Mesendoderm (in vitro differentiated cells): ENCODE results near the gene UBE2K.

Experiments
- DNase-seq: peaks from one replicate; pipeline ENCODE4 v3.0.0; 2013
- H2AK5ac ChIP-seq: 2 replicates; pipeline ENCODE4 v1.6.1; 2013; ENCODE audit warnings: low read length, inconsistent platforms
- H2BK120ac ChIP-seq: 2 replicates; pipeline ENCODE4 v1.6.1; 2013; ENCODE audit warnings: low read depth, mild to moderate bottlenecking, low read length, moderate library complexity, mixed read lengths
- H2BK15ac ChIP-seq: replicated peaks from 2 replicates; pipeline ENCODE4 v1.6.1; 2013; ENCODE audit warnings: low read depth, mild to moderate bottlenecking, moderate library complexity
- H2BK5ac ChIP-seq: 2 replicates; pipeline ENCODE4 v1.6.1; 2013; ENCODE audit warnings: low read length, inconsistent platforms
- H3K18ac ChIP-seq: 2 replicates; pipeline ENCODE4 v1.6.1; 2013; ENCODE audit warnings: mild to moderate bottlenecking, low read length, mixed read lengths
- H3K23ac ChIP-seq: one replicate; pipeline ENCODE4 v1.6.1; 2013; ENCODE audit warnings: low read length
- H3K27ac ChIP-seq: 2 replicates; pipeline ENCODE4 v1.5.1; 2013; ENCODE audit warnings: low read depth, mild to moderate bottlenecking, inconsistent platforms, low read length, moderate library complexity
- H3K27me3 ChIP-seq: 2 replicates; pipeline ENCODE4 v1.6.1; 2013; ENCODE audit warnings: low read length, control low read depth, mild to moderate bottlenecking, inconsistent platforms; ENCODE audit not compliant: insufficient read depth, poor library complexity
- H3K36me3 ChIP-seq: 2 replicates; pipeline ENCODE4 v1.6.1; 2013; ENCODE audit warnings: low read length, inconsistent platforms; ENCODE audit not compliant: control insufficient read depth, insufficient read depth
- H3K4ac ChIP-seq: one replicate; pipeline ENCODE4 v1.6.1; 2013; ENCODE audit warnings: low read depth, mild to moderate bottlenecking, low read length, moderate library complexity
- H3K4me1 ChIP-seq: 2 replicates; pipeline ENCODE4 v1.6.1; 2013; ENCODE audit warnings: low read depth, low read length, inconsistent platforms; ENCODE audit not compliant: control insufficient read depth
- H3K4me2 ChIP-seq: 2 replicates; pipeline ENCODE4 v1.6.1; 2013; ENCODE audit warnings: low read length
- H3K4me3 ChIP-seq: 2 replicates; pipeline ENCODE4 v1.5.1; 2013; ENCODE audit warnings: mild to moderate bottlenecking, low read length
- H3K56ac ChIP-seq: one replicate; pipeline ENCODE4 v1.6.1; 2013; ENCODE audit warnings: low read length
- H3K79me1 ChIP-seq: 2 replicates; pipeline ENCODE4 v1.6.1; 2013; ENCODE audit warnings: low read length, inconsistent platforms
- H3K79me2 ChIP-seq: 2 replicates; pipeline ENCODE4 v1.6.1; 2013; ENCODE audit warnings: mild to moderate bottlenecking, low read length; ENCODE audit not compliant: control insufficient read depth, insufficient read depth
- H3K9ac ChIP-seq: 2 replicates; pipeline ENCODE4 v1.6.1; 2013; ENCODE audit warnings: low read length, inconsistent platforms
- H4K5ac ChIP-seq: one replicate; pipeline ENCODE4 v1.6.1; 2013; ENCODE audit warnings: low read length
- H4K8ac ChIP-seq: one replicate; pipeline ENCODE4 v1.6.1; 2013; ENCODE audit warnings: low read depth, mild to moderate bottlenecking, control low read depth, low read length, moderate library complexity
- WGBS: extraction: QIAGEN DNeasy Blood & Tissue Kit; methylation state at CpG from one replicate; pipeline ENCODE4 v1.1.7; 2013; ENCODE audit warnings: low lambda C conversion rate, missing lambda C conversion rate; ENCODE audit not compliant: insufficient coverage; ENCODE audit errors: extremely low coverage; 5-methylcytosine and 5-hydroxymethylcytosine counted together

The UBE2K gene

GRCh38 chr4:39756159-39756558 is 58.2 kb downstream of the UBE2K start:
- Histone ChIP-seq H3K36me3 (peaks cover 4% of the 10 kb centered on the region), H3K4ac (no peak overlapping the region), H3K4me1 (no peaks in the 10 kb centered on the region), H3K4me2 (no peak overlapping the region), H3K23ac (no peak overlapping the region), H3K9ac (no peak overlapping the region), H2BK120ac (no peak overlapping the region), H2BK5ac (no peak overlapping the region), H3K18ac (no peak overlapping the region), H3K27me3 (no peaks in the 10 kb centered on the region), H3K27ac (no peak overlapping the region), H3K79me1 (peaks cover 6% of the 10 kb centered on the region), H4K5ac (no peak overlapping the region), H3K4me3 (no peak overlapping the region), H3K56ac (no peak overlapping the region), H2BK15ac (no peak overlapping the region), H4K8ac (no peak overlapping the region), H2AK5ac (no peak overlapping the region), H3K79me2 (no peaks in the 10 kb centered on the region)
- DNase-seq = no peak
- no CpG with 5 or more reads among the region's 2 CpGs for WGBS

GRCh38 chr4:39758176-39758575 is 60.2 kb downstream of the UBE2K start:
- Histone ChIP-seq H3K27me3 (no peaks in the 10 kb centered on the region), H3K9ac (no peak overlapping the region)
- no CpG with 5 or more reads among the region's 6 CpGs for WGBS

DNA sequence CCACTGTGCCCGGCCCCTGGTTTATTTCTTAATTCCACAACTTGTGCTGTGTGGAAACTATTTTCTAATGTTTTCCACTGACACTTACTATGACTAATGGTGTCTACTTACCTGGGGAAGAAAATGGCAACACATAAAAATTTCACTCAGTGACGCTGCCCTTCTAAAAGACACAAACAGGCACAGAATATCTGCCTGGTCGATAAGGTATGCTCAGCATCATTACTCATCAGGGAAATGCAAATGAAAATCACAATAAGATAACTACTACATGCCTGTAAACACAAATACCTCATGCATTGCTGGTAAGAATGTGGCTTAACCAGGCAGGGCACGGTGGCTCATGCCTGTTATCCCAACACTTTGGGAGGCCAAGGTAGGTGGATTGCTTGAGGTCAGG is 61.6 kb downstream of the UBE2K start:
- no peak overlapping the region for H3K4me3 ChIP-seq
- DNase-seq = peak; percentile 34

More at GRCh38 chr4:39758176-39758575, 60.2 kb downstream of the UBE2K start:
- no peak overlapping the region for H3K18ac ChIP-seq
- H3K4me2 ChIP-seq = no peak overlapping the region
- DNase-seq = no peak
- H3K4me3 ChIP-seq = no peak overlapping the region
- no peak overlapping the region for H3K4ac ChIP-seq
- no peak overlapping the region for H4K8ac ChIP-seq
- H2AK5ac ChIP-seq = no peak overlapping the region
- no peak overlapping the region for H2BK120ac ChIP-seq
- no peak overlapping the region for H3K56ac ChIP-seq
- no peak overlapping the region for H2BK15ac ChIP-seq
- H3K27ac ChIP-seq = no peak overlapping the region
- H4K5ac ChIP-seq = no peak overlapping the region
- H3K79me2 ChIP-seq = no peaks in the 10 kb centered on the region
- no peaks in the 10 kb centered on the region for H3K4me1 ChIP-seq
- H3K23ac ChIP-seq = no peak overlapping the region
- H3K79me1 ChIP-seq = peaks cover 4% of the 10 kb centered on the region
- no peak overlapping the region for H2BK5ac ChIP-seq
- peaks cover 6% of the 10 kb centered on the region for H3K36me3 ChIP-seq

GRCh38 chr4:39761005-39761667 is 63.2 kb downstream of the UBE2K start:
- H4K5ac ChIP-seq = no peak overlapping the region
- no peak overlapping the region for H3K9ac ChIP-seq
- H3K79me1 ChIP-seq = peaks cover 2% of the 10 kb centered on the region
- no peak overlapping the region for H3K27ac ChIP-seq
- H2BK15ac ChIP-seq = no peak overlapping the region
- no peak overlapping the region for H2BK5ac ChIP-seq
- no peak overlapping the region for H3K4me2 ChIP-seq
- H3K56ac ChIP-seq = no peak overlapping the region
- H3K36me3 ChIP-seq = peaks cover 4% of the 10 kb centered on the region
- H3K4me3 ChIP-seq = no peak overlapping the region
- no peak overlapping the region for H4K8ac ChIP-seq
- no peak overlapping the region for H2BK120ac ChIP-seq
- no peak overlapping the region for H3K18ac ChIP-seq
- H2AK5ac ChIP-seq = no peak overlapping the region
- no peaks in the 10 kb centered on the region for H3K27me3 ChIP-seq
- no peak overlapping the region for H3K4ac ChIP-seq
- no CpG with 5 or more reads among the region's 4 CpGs for WGBS
- no peaks in the 10 kb centered on the region for H3K4me1 ChIP-seq
- DNase-seq = no peak
- no peaks in the 10 kb centered on the region for H3K79me2 ChIP-seq
- H3K23ac ChIP-seq = no peak overlapping the region

More for the DNA sequence above, 61.6 kb downstream of the UBE2K start:
- no peaks in the 10 kb centered on the region for H3K4me1 ChIP-seq
- H3K4ac ChIP-seq = no peak overlapping the region
- no peak overlapping the region for H2BK15ac ChIP-seq
- H2BK5ac ChIP-seq = no peak overlapping the region
- WGBS = no CpG with 5 or more reads among the region's 4 CpGs
- H4K8ac ChIP-seq = no peak overlapping the region
- H3K27ac ChIP-seq = no peak overlapping the region
- no peaks in the 10 kb centered on the region for H3K27me3 ChIP-seq
- H3K79me1 ChIP-seq = peaks cover 4% of the 10 kb centered on the region
- H3K4me2 ChIP-seq = no peak overlapping the region
- no peak overlapping the region for H4K5ac ChIP-seq
- H2AK5ac ChIP-seq = no peak overlapping the region
- peaks cover 6% of the 10 kb centered on the region for H3K36me3 ChIP-seq
- no peak overlapping the region for H3K23ac ChIP-seq
- H3K9ac ChIP-seq = no peak overlapping the region
- no peak overlapping the region for H2BK120ac ChIP-seq
- H3K79me2 ChIP-seq = no peaks in the 10 kb centered on the region
- no peak overlapping the region for H3K56ac ChIP-seq
- H3K18ac ChIP-seq = no peak overlapping the region

DNA sequence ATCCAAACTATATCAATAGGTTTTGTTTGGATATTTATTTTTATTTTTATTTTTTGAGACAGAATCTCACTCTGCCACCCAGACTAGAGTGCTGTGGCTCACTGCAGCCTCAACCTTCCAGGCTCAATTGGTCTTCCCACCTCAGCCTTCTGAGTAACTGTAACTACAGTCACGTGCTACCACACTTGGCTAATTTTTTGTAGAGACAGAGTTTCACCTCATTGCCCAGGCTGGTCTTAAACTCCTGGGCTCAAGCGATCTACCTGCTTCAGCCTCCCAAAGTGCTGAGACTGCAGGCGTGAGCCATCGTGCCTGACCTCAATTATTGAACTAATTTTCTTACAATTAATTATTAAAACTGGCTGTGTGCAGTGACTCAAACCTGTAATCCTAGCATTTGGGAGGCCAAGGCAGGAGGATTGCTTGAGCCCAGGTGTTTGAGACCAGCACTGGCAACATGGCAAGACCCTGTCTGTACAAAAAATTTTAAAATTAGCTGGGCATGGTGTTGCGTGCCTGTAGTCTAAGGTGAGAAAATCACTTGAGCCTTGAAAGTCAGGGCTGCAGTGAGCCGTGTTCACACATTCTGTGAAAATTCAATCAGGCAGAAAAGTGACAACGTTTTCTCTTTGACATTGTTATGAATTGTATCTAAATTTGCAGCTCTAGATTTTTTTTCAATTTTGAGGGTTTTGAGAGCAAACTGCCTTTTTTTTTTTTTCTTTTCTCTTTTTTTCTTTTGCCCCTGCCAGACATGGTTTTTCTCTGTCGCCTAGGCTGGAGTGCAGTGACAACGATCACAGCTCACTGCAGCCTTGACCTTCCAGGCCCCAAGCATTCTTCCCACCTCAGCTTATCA is 66.0 kb downstream of the UBE2K start:
- Histone ChIP-seq H3K18ac (no peak overlapping the region), H3K4me2 (no peak overlapping the region), H3K4ac (no peak overlapping the region), H2BK120ac (no peak overlapping the region), H3K27me3 (no peaks in the 10 kb centered on the region), H3K36me3 (peaks cover 4% of the 10 kb centered on the region), H3K4me1 (no peaks in the 10 kb centered on the region), H3K79me1 (peaks cover 2% of the 10 kb centered on the region), H3K27ac (no peak overlapping the region), H4K5ac (no peak overlapping the region), H3K23ac (no peak overlapping the region), H2BK5ac (no peak overlapping the region), H4K8ac (no peak overlapping the region), H2BK15ac (no peak overlapping the region), H2AK5ac (no peak overlapping the region), H3K9ac (no peak overlapping the region), H3K79me2 (no peaks in the 10 kb centered on the region), H3K4me3 (no peak overlapping the region), H3K56ac (no peak overlapping the region)
- no peak for DNase-seq
- no CpG with 5 or more reads among the region's 9 CpGs for WGBS
